ENCODE measurements around the gene AOPEP.

GRCh38 chr9:94944626-94945025 is 218.1 kb downstream of the AOPEP start:
- TF ChIP-seq POLR2A (IDR thresholded peaks at IDR 0.05) (no peak), CTCF (IDR thresholded peaks at IDR 0.05) (no peak)
